Mammary epithelial cell (primary cell): ENCODE data around the gene ZNF507.

ENCODE experiments used
- CTCF ChIP-seq, 2 donors: IDR thresholded peaks in 1 of 2; conservative IDR thresholded peaks in 1 of 2; 2 replicates each; pipeline ENCODE4 v1.5.1; 2011 to 2012; ENCODE audit warnings: inconsistent platforms in 2 of 2, low read length in 2 of 2, mild to moderate bottlenecking in 2 of 2, control low read depth in 1 of 2, low read depth in 1 of 2; ENCODE audit not compliant: insufficient read depth in 1 of 2; ENCODE audit errors: extremely low read depth in 1 of 2
- EZH2 ChIP-seq: IDR thresholded peaks from 2 replicates; pipeline ENCODE4 v1.6.1; 2012; ENCODE audit warnings: low read length, inconsistent platforms, borderline replicate concordance

- TF ChIP-seq CTCF (conservative IDR thresholded peaks at IDR 0.05 in 1 of 2, IDR thresholded peaks at IDR 0.05 in 1 of 2; ENCODE audit: extremely low read depth in 1 of 2, insufficient read depth in 1 of 2, low read depth in 1 of 2, low read length in 2 of 2) = no peak
- TF ChIP-seq EZH2 = no peak
These were observed 8.9 kb downstream of the ZNF507 start for GRCh38 chr19:32354345-32354744.
